ENCODE data around the gene NR1H4. TPM values are rescaled to one million over a fixed set of nuclear protein-coding genes. Genes with fewer than 3 reads are reported as not detected.
"Not testable (repeated sequence)": the region's sequence is repeated elsewhere in the genome, so short reads cannot be mapped to it uniquely, and the experiment has no call there.

The NR1H4 gene
- total RNA-seq = not detected

- 11 to 53% methylated on average over 4 to 6 of the region's 6 CpGs for WGBS, 2 donors (ENCODE audit: low coverage in 1 of 2)
- no peak for ATAC-seq
These were observed at the start of gene NR1H4 for GRCh38 chr12:100473716-100474150. NR1H4 (plus strand) TSS chr12:100473866; CDS start chr12:100493324, 19,458 bp downstream.

GRCh38 chr12:100426145-100426544 lies 47.5 kb upstream of the NR1H4 start:
- H3K27me3 ChIP-seq = no peaks in the 10 kb centered on the region
- TF ChIP-seq POLR2A (IDR thresholded peaks at IDR 0.05) = no peak
- no peaks in the 10 kb centered on the region for H3K4me1 ChIP-seq
- H3K9me3 ChIP-seq = peaks cover 0 to 14% (median 0%) of the 10 kb centered on the region in 3 donors
- ATAC-seq = no peak
- no peaks in the 10 kb centered on the region for H3K36me3 ChIP-seq
- H3K4me3 ChIP-seq = no peak overlapping the region
- no peak overlapping the region for H3K27ac ChIP-seq
- 69% methylated on average over 1 of the region's 1 CpG; no CpG with 5 or more reads in 1 of the 2 donors for WGBS, 2 donors (ENCODE audit: low coverage in 1 of 2)

More at GRCh38 chr12:100473716-100474150, at the start of gene NR1H4:
- peaks cover 0 to 9% (median 0%) of the 10 kb centered on the region in 3 donors for H3K4me1 ChIP-seq
- no peaks in the 10 kb centered on the region for H3K36me3 ChIP-seq
- no peak within 1 kb of the TSS for H3K27ac ChIP-seq
- H3K4me3 ChIP-seq = no peak within 1 kb of the TSS
- no peaks in the 10 kb centered on the region for H3K9me3 ChIP-seq
- TF ChIP-seq POLR2A (IDR thresholded peaks at IDR 0.05) = no peak
- no peak for TF ChIP-seq CTCF (IDR thresholded peaks at IDR 0.05)
- no peak for TF ChIP-seq EP300 (IDR thresholded peaks at IDR 0.05)
- TF ChIP-seq POLR2AphosphoS5 (IDR thresholded peaks at IDR 0.05) = no peak
- H3K27me3 ChIP-seq = no peaks in the 10 kb centered on the region

- no peaks in the 10 kb centered on the region for H3K27me3 ChIP-seq
- no peaks in the 10 kb centered on the region for H3K4me1 ChIP-seq
- no peak for TF ChIP-seq EP300 (IDR thresholded peaks at IDR 0.05)
- TF ChIP-seq CTCF (IDR thresholded peaks at IDR 0.05) = no peak
- no peak for TF ChIP-seq POLR2A (IDR thresholded peaks at IDR 0.05)
- no peak for TF ChIP-seq POLR2AphosphoS5 (IDR thresholded peaks at IDR 0.05)
- WGBS, 2 donors (ENCODE audit: low coverage in 1 of 2) = 53 to 73% methylated on average over 2 to 3 of the region's 3 CpGs
- no peak overlapping the region for H3K27ac ChIP-seq
- no peaks in the 10 kb centered on the region for H3K36me3 ChIP-seq
- ATAC-seq = no peak
- no peak overlapping the region for H3K4me3 ChIP-seq
- H3K9me3 ChIP-seq = peaks cover 0 to 14% (median 0%) of the 10 kb centered on the region in 3 donors
These were observed 46.6 kb upstream of the NR1H4 start for GRCh38 chr12:100427078-100427477.

GRCh38 chr12:100430251-100430650 lies 43.4 kb upstream of the NR1H4 start:
- not testable (repeated sequence) for H3K36me3 ChIP-seq, H3K27ac ChIP-seq, H3K4me1 ChIP-seq, H3K27me3 ChIP-seq, ATAC-seq, H3K4me3 ChIP-seq, H3K9me3 ChIP-seq
- no CpG with 5 or more reads among the region's 32 CpGs for WGBS, 2 donors (ENCODE audit: low coverage in 1 of 2)

GRCh38 chr12:100433701-100434100 lies 40.0 kb upstream of the NR1H4 start:
- H3K27ac ChIP-seq = no peak overlapping the region
- WGBS, 2 donors (ENCODE audit: low coverage in 1 of 2) = 36 to 37% methylated on average over 2 of the region's 2 CpGs
- no peak for ATAC-seq

More at GRCh38 chr12:100433701-100434100, 40.0 kb upstream of the NR1H4 start:
- no peaks in the 10 kb centered on the region for H3K36me3 ChIP-seq
- TF ChIP-seq POLR2AphosphoS5 (IDR thresholded peaks at IDR 0.05) (no peak), EP300 (IDR thresholded peaks at IDR 0.05) (no peak), POLR2A (IDR thresholded peaks at IDR 0.05) (no peak), CTCF (IDR thresholded peaks at IDR 0.05) (no peak)
- H3K9me3 ChIP-seq = no peaks in the 10 kb centered on the region
- no peaks in the 10 kb centered on the region for H3K27me3 ChIP-seq
- H3K4me3 ChIP-seq = no peak overlapping the region
- H3K4me1 ChIP-seq = no peaks in the 10 kb centered on the region
